ENCODE data around the gene CHRM2.

DNA sequence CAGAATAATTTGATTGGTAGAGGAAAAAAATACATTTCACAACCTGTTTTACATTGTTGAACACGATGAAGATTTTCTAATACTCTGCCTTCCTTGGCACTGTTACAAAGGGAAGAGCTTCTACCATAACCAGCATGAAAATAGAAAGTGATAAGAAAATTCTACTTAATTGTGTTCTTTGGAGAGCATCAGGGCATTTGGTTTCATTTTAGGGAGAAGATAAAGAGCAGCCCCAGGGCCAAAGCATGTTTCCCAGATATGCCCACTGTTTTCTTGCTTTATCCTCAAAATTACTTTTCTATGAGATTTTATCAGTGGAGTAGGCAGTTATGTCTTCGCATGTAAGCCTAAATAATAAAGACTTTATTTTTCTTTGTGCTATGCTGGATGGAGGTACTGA is 9.5 kb downstream of the CHRM2 start:
- TF ChIP-seq, protein P1, sequence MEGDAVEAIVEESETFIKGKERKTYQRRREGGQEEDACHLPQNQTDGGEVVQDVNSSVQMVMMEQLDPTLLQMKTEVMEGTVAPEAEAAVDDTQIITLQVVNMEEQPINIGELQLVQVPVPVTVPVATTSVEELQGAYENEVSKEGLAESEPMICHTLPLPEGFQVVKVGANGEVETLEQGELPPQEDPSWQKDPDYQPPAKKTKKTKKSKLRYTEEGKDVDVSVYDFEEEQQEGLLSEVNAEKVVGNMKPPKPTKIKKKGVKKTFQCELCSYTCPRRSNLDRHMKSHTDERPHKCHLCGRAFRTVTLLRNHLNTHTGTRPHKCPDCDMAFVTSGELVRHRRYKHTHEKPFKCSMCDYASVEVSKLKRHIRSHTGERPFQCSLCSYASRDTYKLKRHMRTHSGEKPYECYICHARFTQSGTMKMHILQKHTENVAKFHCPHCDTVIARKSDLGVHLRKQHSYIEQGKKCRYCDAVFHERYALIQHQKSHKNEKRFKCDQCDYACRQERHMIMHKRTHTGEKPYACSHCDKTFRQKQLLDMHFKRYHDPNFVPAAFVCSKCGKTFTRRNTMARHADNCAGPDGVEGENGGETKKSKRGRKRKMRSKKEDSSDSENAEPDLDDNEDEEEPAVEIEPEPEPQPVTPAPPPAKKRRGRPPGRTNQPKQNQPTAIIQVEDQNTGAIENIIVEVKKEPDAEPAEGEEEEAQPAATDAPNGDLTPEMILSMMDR (conservative IDR thresholded peaks at IDR 0.05 in 1 of 2, IDR thresholded peaks at IDR 0.05 in 1 of 2; ENCODE audit: low read depth in 1 of 2, low read length in 2 of 2): no peak
- TF ChIP-seq EZH2 (IDR thresholded peaks at IDR 0.05; ENCODE audit: low read length, missing control alignments): no peak
